ENCODE measurements around the gene DOCK2.

Gene DOCK2

DNA sequence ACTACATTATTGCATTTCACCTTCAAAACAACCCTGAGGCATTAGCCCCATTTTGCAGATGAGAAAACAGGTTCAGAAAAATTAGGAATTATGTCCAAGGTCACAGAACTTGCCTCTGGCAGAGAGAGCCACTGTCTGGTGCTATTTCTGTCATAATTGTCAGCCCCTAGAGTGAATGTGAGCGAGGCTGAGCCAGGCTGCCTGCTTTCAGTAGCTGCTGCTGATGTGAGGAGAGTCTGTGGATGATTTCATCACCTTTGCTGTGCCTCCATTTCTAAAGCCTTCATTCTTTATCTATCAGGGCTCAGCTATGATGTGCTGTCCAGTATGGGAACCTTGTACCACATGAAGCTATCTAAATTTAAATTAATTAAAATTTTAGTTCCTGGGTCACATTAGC lies 271.8 kb downstream of the DOCK2 start:
- no peak for DNase-seq (ENCODE audit: low read depth)

GRCh38 chr5:169909945-169910344 lies 272.9 kb downstream of the DOCK2 start:
- DNase-seq (ENCODE audit: low read depth), result no peak

- DNase-seq (ENCODE audit: low read depth), result no peak
Observed at GRCh38 chr5:169910393-169910792, 273.3 kb downstream of the DOCK2 start.

GRCh38 chr5:169911448-169912212 lies 274.6 kb downstream of the DOCK2 start:
- DNase-seq (ENCODE audit: low read depth), result no peak

- no peak for DNase-seq (ENCODE audit: low read depth)
Observed at GRCh38 chr5:169913479-169913878, 276.4 kb downstream of the DOCK2 start.

DNA sequence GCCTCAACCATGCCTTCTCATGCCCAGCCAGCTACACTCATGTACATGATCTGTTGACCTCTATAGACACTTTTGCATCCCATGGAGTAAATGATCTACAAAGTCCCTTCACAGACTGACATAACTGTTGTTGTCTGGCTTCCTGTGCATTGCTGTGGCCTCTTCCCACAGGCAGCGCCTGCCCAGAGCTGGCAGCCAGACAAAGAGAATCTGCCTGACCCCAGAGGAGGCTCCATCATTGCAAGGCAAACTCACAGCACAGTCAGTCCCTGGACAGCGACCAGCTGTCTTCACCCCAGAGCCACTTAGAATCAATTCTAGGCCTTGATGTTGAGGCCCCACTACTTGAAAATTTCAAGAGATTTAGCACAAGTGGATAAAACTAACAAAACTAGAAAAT lies 277.7 kb downstream of the DOCK2 start:
- DNase-seq (ENCODE audit: low read depth), result no peak

- DNase-seq (ENCODE audit: low read depth), result no peak
Observed at GRCh38 chr5:169917500-169917899, 280.4 kb downstream of the DOCK2 start.

DNA sequence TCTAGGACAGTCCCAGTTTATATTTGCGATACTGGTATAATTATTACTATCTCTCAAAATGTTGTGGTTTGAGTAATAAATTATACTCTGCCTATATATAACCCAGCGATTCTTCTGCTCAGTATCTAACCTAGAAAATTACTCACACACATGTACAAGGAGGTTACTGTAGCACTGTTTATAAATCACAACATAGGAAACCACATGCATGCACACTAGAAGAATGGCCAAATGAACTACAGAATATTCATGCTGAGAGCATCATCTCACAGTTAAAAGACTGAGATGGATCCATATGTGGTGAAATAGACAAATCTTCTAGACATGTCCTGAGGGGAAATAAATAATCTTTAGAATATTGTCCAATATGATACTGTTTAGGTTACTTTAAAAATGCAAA lies 281.2 kb downstream of the DOCK2 start:
- no peak for DNase-seq (ENCODE audit: low read depth)

GRCh38 chr5:169920474-169920873 lies 283.4 kb downstream of the DOCK2 start:
- DNase-seq (ENCODE audit: low read depth), result no peak

GRCh38 chr5:169921384-169921783 lies 284.3 kb downstream of the DOCK2 start:
- no peak for DNase-seq (ENCODE audit: low read depth)

GRCh38 chr5:169921949-169922348 lies 284.9 kb downstream of the DOCK2 start:
- DNase-seq (ENCODE audit: low read depth), result no peak

- no peak for DNase-seq (ENCODE audit: low read depth)
Observed at GRCh38 chr5:169922474-169922873, 285.4 kb downstream of the DOCK2 start.

DNA sequence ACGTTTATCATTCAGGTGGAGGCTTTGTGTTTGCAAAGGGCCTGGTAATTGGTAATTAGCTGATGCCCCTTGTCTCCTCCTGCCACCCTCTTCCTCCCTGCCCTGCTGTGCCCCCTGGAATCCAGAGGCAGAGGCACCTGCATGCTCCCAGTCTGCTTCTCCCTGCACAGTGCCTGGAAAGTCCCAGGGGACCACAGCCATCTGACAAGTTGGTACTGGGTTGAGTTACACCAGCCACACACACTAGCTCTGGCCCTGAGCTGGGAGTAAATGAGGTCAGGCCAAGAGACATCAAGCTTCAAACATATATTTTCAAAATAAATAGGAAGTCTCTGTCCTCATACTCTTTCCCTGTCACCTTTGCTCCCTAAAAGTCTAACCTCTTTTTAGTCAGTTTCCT lies 286.9 kb downstream of the DOCK2 start:
- no peak for DNase-seq (ENCODE audit: low read depth)

DNA sequence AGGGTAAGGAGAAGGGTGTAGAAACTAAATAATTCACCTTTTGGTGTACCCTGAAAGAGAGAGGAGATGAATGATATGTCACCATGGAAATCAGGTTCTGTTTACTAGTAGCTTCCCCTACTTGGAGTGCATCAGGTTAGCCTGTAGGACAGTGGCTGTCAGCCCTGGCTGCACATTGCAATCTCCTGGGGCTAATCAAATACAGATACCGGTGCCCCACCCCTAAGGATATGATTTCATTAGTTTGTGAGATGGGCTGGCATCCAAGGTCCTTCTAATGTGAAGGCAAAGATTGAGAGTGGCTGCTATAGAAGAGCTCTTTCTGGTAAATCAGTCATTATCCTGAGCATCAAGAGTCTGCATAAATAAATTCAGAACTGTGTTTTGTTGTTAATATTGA lies 296.1 kb downstream of the DOCK2 start:
- DNase-seq (ENCODE audit: low read depth), result no peak

DNA sequence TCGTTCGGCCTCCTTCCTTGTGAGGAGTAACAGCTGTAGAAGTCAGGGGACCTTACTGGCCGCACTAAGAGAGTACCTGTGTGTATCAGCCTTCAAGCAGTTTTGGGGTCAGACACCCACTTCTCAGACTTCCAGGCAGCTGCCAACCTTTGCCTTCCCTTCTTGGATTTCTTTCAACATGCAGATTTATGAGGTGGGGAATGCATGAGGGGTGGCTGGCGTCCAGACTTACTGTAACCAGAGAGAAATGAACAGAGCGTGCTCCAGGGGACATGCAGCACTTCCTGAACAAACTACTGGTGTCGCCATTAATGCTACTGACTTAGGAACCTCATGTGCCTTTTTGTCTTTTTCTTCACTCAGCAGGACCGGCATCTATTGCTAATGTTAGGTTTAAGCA lies 296.5 kb downstream of the DOCK2 start:
- DNase-seq (ENCODE audit: low read depth), result no peak

DNA sequence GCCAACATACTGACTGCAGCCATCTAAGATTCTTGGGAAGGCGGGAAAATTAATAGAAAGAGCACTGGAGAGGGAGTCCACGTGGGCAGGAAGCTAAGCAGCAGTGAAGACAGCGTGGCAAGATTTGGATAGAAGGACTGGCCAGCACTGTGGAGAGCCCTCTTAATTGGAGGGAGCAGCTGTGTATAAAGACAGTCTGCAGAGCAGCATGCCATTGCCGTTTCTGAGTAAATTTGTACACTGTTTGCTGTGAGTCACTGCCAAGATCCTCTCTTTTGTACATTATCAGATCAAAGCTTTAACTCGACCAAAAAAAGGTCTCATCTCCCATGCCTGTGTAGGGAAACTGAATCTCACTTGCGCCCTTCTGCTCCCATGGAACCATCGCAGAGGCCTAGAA lies 297.9 kb downstream of the DOCK2 start:
- no peak for DNase-seq (ENCODE audit: low read depth)

DNA sequence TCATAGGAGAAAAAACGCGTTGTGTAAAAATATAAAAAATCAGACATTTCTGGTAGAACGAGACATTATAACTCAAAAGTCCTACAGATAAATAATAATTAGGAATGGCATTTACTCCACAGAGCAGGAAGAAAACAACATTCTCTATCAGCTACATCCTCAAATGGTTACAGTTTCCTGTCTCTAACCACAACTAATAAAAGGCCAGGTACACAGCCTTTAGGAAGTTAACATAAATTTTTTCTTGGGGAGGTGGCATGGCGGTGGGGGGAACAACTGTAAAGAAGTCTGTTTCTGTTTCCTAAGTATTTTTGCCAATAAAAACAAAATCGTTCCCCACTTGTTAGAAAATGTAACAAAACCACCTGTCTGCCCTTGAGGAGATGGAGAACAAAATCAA lies 298.7 kb downstream of the DOCK2 start:
- no peak for DNase-seq (ENCODE audit: low read depth)

DNA sequence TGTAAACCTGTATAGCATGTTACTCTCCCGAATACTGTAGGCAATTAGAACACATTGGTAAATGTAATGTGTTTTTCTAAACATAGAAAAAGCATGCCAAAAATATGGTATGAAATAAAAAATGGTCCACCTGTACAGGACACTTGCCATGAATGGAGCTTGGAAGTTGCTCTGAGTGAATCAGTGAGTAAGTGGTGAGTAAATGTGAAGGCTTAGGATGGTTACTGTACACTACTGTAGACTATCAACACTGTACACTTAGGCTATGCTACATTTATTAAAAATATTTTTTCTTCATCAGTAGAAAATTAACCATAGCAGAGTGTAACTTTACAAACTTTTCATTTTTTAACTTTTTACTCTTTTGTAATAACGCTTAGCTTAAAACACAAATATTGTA lies 301.4 kb downstream of the DOCK2 start:
- no peak for DNase-seq (ENCODE audit: low read depth)

- no peak for DNase-seq (ENCODE audit: low read depth)
Observed at GRCh38 chr5:169939731-169940130, 302.7 kb downstream of the DOCK2 start.

GRCh38 chr5:169941542-169941941 lies 304.5 kb downstream of the DOCK2 start:
- no peak for DNase-seq (ENCODE audit: low read depth)

GRCh38 chr5:169942181-169942580 lies 305.1 kb downstream of the DOCK2 start:
- no peak for DNase-seq (ENCODE audit: low read depth)

DNA sequence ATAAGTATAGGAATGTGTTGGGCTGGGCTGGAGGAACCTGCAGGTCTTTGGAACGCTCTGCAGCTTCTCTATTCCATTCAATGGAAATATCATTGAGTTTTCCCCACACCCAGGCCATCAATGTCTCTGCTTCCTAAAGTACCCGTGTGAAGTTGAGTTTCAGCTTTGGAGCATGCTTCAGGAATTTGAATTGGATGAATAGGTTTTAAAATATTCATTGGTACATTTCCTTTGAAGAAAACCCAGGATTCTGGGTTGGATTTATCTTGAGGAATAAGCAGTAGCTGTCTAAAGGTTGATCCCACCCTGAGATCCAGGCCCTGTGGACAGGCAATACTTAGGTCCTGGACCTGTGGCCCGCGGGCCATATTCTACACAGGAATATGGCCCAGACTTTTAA lies 306.0 kb downstream of the DOCK2 start:
- DNase-seq (ENCODE audit: low read depth), result no peak

GRCh38 chr5:169944115-169944514 lies 307.0 kb downstream of the DOCK2 start:
- no peak for DNase-seq (ENCODE audit: low read depth)

GRCh38 chr5:169944922-169945680 lies 308.0 kb downstream of the DOCK2 start:
- no peak for DNase-seq (ENCODE audit: low read depth)
